GM23338 (cell line): ENCODE measurements around the gene MUC5B. TPM values are rescaled to one million over a fixed set of nuclear protein-coding genes. Genes with fewer than 3 reads are reported as not detected.

Experiments used
- ATAC-seq: fragments of 200-7000 bp; cut with Tn5 transposase; 3 replicates; pipeline ENCODE4 v1.9.1; 2020
- DNase-seq: peaks from one replicate; pipeline ENCODE4 v3.0.0-alpha.2; 2015; ENCODE audit warnings: low spot score
- H2AFZ ChIP-seq: fragments of 200-600 bp; sonication (generic); 2 replicates; pipeline ENCODE4 v1.8.0; 2016; ENCODE audit warnings: antibody characterized with exemption, mild to moderate bottlenecking, moderate library complexity
- H3F3A ChIP-seq: fragments of 200-600 bp; sonication (generic); replicated peaks from 2 replicates; pipeline ENCODE4 v1.8.0; 2017; ENCODE audit warnings: antibody characterized with exemption, mixed run types, low read depth
- H3K27ac ChIP-seq: fragments of 200-600 bp; sonication (generic); 2 replicates; pipeline ENCODE4 v1.6.1; 2016; ENCODE audit warnings: low read depth
- H3K27me3 ChIP-seq: fragments of 200-600 bp; sonication (generic); 2 replicates; pipeline ENCODE4 v1.8.0; 2016; ENCODE audit warnings: mild to moderate bottlenecking, mixed run types, moderate library complexity; ENCODE audit not compliant: insufficient read depth
- H3K36me3 ChIP-seq: fragments of 200-600 bp; sonication (generic); 2 replicates; pipeline ENCODE4 v1.8.0; 2016; ENCODE audit warnings: mild to moderate bottlenecking; ENCODE audit not compliant: insufficient read depth
- H3K4me1 ChIP-seq: fragments of 200-600 bp; sonication (generic); 2 replicates; pipeline ENCODE4 v1.8.0; 2016; ENCODE audit warnings: mild to moderate bottlenecking, moderate library complexity; ENCODE audit not compliant: insufficient read depth
- H3K4me2 ChIP-seq: fragments of 200-600 bp; sonication (generic); 2 replicates; pipeline ENCODE4 v1.7.1; 2017; ENCODE audit warnings: mixed run types
- H3K4me3 ChIP-seq: fragments of 200-600 bp; sonication (generic); 2 replicates; pipeline ENCODE4 v1.6.1; 2016; ENCODE audit warnings: mixed run types
- H3K79me2 ChIP-seq: fragments of 200-600 bp; sonication (generic); replicated peaks from 2 replicates; pipeline ENCODE4 v1.8.0; 2017; ENCODE audit warnings: mild to moderate bottlenecking; ENCODE audit not compliant: insufficient read depth
- H3K9me2 ChIP-seq: fragments of 200-600 bp; sonication (generic); 2 replicates; pipeline ENCODE4 v1.8.0; 2017; ENCODE audit not compliant: insufficient read depth
- H4K20me1 ChIP-seq: fragments of 200-600 bp; sonication (generic); replicated peaks from 2 replicates; pipeline ENCODE4 v1.8.0; 2017; ENCODE audit warnings: mild to moderate bottlenecking; ENCODE audit not compliant: insufficient read depth
- H3K27ac Mint-ChIP-seq: 2 replicates; pipeline ENCODE4 v1.8.0; 2020; ENCODE audit warnings: inconsistent platforms, mild to moderate bottlenecking, moderate library complexity, mixed read lengths
- H3K27me3 Mint-ChIP-seq: 3 replicates; pipeline ENCODE4 v1.8.0; 2022; ENCODE audit warnings: low read depth, mild to moderate bottlenecking, moderate library complexity, mixed read lengths, inconsistent platforms; ENCODE audit not compliant: insufficient read depth, poor library complexity
- H3K36me3 Mint-ChIP-seq: 3 replicates; pipeline ENCODE4 v1.8.0; 2021; ENCODE audit warnings: low read depth, mild to moderate bottlenecking, inconsistent platforms, moderate library complexity, mixed read lengths
- H3K4me1 Mint-ChIP-seq: 3 replicates; pipeline ENCODE4 v1.8.0; 2020; ENCODE audit warnings: mild to moderate bottlenecking, inconsistent platforms, mixed read lengths
- H3K4me3 Mint-ChIP-seq: 3 replicates; pipeline ENCODE4 v1.8.0; 2021; ENCODE audit warnings: moderate library complexity, mild to moderate bottlenecking, inconsistent platforms, mixed read lengths
- H3K9me3 Mint-ChIP-seq: 3 replicates; pipeline ENCODE4 v1.8.0; 2020; ENCODE audit warnings: moderate library complexity, mild to moderate bottlenecking, inconsistent platforms, mixed read lengths
- CREB1 ChIP-seq: fragments of 250-450 bp; sonication (Bioruptor Pico); IDR thresholded peaks from 2 replicates; pipeline ENCODE4 v1.5.0; 2020; ENCODE audit warnings: low read depth, mild to moderate bottlenecking, moderate library complexity
- CTCF ChIP-seq, 2 experiments: fragments of 200-600 bp in 1 of 2; sonication (generic) in 1 of 2; conservative IDR thresholded peaks; 2 replicates each; pipeline versions ENCODE4 v1.5.1 to v1.6.1; 2016 to 2017; ENCODE audit warnings: antibody characterized with exemption in 2 of 2, low read depth in 2 of 2, mild to moderate bottlenecking in 2 of 2, moderate library complexity in 1 of 2
- ETS1 ChIP-seq: IDR thresholded peaks from 2 replicates; pipeline ENCODE4 v1.6.1; 2016; ENCODE audit warnings: antibody characterized with exemption
- EZH2 ChIP-seq: fragments of 200-600 bp; sonication (generic); IDR thresholded peaks from one replicate; pipeline ENCODE4 v1.8.0; 2017; ENCODE audit warnings: antibody characterized with exemption, mild to moderate bottlenecking, low read depth; ENCODE audit not compliant: unreplicated experiment
- EZH2phosphoT487 ChIP-seq: fragments of 200-600 bp; sonication (generic); IDR thresholded peaks from one replicate; pipeline ENCODE4 v1.8.1; 2018; ENCODE audit warnings: antibody characterized with exemption; ENCODE audit not compliant: unreplicated experiment
- JUNB ChIP-seq: IDR thresholded peaks from one replicate; pipeline ENCODE4 v1.6.1; 2016; ENCODE audit warnings: antibody characterized with exemption; ENCODE audit not compliant: unreplicated experiment
- NANOG ChIP-seq: IDR thresholded peaks from 2 replicates; pipeline ENCODE4 v1.6.1; 2016; ENCODE audit warnings: antibody characterized with exemption, borderline replicate concordance
- POLR2AphosphoS5 ChIP-seq: IDR thresholded peaks from 2 replicates; pipeline ENCODE4 v1.6.1; 2016; ENCODE audit warnings: antibody characterized with exemption, low read depth
- STAT1 ChIP-seq: IDR thresholded peaks from one replicate; pipeline ENCODE4 v1.6.1; 2016; ENCODE audit warnings: antibody characterized with exemption; ENCODE audit not compliant: unreplicated experiment
- ZNF114 ChIP-seq: fragments of 250-450 bp; sonication (Bioruptor Pico); IDR thresholded peaks from 2 replicates; pipeline ENCODE4 v1.5.0; 2020; ENCODE audit warnings: mild to moderate bottlenecking, moderate library complexity
- ZNF331 ChIP-seq: fragments of 250-450 bp; sonication (Bioruptor Pico); IDR thresholded peaks from 2 replicates; pipeline ENCODE4 v1.5.0; 2020; ENCODE audit warnings: low read depth, mild to moderate bottlenecking, moderate library complexity
- polyA plus RNA-seq: library from polyadenylated mRNA; unstranded; fragments of >200 nt; fragmentation: Nextera tagmentation; extraction: Ambion mirVana; gene quantifications from 2 replicates; pipeline ENCODE4 v1.2.1, GENCODE V29; 2016
- total RNA-seq: library from RNA; depleted of rRNA; stranded (reverse); fragments of >200 nt; shearing (Covaris generic); gene quantifications from 2 replicates; pipeline ENCODE4 v1.2.3, GENCODE V29; 2014
- TF ChIP-seq, protein P1 (sequence below): fragments of 250-450 bp; sonication (Bioruptor Pico); IDR thresholded peaks from 2 replicates; pipeline ENCODE4 v1.5.0; 2020; ENCODE audit warnings: mild to moderate bottlenecking, moderate library complexity
- TF ChIP-seq, protein P2 (sequence below): IDR thresholded peaks from one replicate; pipeline ENCODE4 v1.6.1; 2018; ENCODE audit warnings: antibody characterized with exemption; ENCODE audit not compliant: unreplicated experiment

MUC5B gene
- total and polyA plus RNA-seq, 2 experiments from 2014 or later, result 0.18 to 0.90 TPM

GRCh38 chr11:1306186-1307162, 83.6 kb downstream of the MUC5B start:
- H3K4me3 Mint-ChIP-seq, result no peak overlapping the region
- H3K9me3 Mint-ChIP-seq, result peaks cover 3% of the 10 kb centered on the region; the same call in 1 of the 3 replicates
- no peaks in the 10 kb centered on the region for H3K27me3 ChIP-seq
- H3K9me2 ChIP-seq, result no peaks in the 10 kb centered on the region
- H3K4me2 ChIP-seq, result no peak overlapping the region
- peaks cover 58% of the 10 kb centered on the region for H3K79me2 ChIP-seq
- H3K4me1 ChIP-seq, result peaks cover 10% of the 10 kb centered on the region; the same call in 1 of the 2 replicates
- no peak overlapping the region for H2AFZ ChIP-seq
- H3K4me1 Mint-ChIP-seq, result peaks cover 24% of the 10 kb centered on the region
- no peak for DNase-seq
- H3K36me3 ChIP-seq, result no peaks in the 10 kb centered on the region
- H3K36me3 Mint-ChIP-seq, result peaks cover 8% of the 10 kb centered on the region
- TF ChIP-seq NANOG, result no peak
- TF ChIP-seq JUNB, result no peak
- no peak for TF ChIP-seq CREB1
- no peak for TF ChIP-seq ZNF114 (CRISPR knock-in tag)
- no peak for TF ChIP-seq ZNF331
- TF ChIP-seq, protein P1, sequence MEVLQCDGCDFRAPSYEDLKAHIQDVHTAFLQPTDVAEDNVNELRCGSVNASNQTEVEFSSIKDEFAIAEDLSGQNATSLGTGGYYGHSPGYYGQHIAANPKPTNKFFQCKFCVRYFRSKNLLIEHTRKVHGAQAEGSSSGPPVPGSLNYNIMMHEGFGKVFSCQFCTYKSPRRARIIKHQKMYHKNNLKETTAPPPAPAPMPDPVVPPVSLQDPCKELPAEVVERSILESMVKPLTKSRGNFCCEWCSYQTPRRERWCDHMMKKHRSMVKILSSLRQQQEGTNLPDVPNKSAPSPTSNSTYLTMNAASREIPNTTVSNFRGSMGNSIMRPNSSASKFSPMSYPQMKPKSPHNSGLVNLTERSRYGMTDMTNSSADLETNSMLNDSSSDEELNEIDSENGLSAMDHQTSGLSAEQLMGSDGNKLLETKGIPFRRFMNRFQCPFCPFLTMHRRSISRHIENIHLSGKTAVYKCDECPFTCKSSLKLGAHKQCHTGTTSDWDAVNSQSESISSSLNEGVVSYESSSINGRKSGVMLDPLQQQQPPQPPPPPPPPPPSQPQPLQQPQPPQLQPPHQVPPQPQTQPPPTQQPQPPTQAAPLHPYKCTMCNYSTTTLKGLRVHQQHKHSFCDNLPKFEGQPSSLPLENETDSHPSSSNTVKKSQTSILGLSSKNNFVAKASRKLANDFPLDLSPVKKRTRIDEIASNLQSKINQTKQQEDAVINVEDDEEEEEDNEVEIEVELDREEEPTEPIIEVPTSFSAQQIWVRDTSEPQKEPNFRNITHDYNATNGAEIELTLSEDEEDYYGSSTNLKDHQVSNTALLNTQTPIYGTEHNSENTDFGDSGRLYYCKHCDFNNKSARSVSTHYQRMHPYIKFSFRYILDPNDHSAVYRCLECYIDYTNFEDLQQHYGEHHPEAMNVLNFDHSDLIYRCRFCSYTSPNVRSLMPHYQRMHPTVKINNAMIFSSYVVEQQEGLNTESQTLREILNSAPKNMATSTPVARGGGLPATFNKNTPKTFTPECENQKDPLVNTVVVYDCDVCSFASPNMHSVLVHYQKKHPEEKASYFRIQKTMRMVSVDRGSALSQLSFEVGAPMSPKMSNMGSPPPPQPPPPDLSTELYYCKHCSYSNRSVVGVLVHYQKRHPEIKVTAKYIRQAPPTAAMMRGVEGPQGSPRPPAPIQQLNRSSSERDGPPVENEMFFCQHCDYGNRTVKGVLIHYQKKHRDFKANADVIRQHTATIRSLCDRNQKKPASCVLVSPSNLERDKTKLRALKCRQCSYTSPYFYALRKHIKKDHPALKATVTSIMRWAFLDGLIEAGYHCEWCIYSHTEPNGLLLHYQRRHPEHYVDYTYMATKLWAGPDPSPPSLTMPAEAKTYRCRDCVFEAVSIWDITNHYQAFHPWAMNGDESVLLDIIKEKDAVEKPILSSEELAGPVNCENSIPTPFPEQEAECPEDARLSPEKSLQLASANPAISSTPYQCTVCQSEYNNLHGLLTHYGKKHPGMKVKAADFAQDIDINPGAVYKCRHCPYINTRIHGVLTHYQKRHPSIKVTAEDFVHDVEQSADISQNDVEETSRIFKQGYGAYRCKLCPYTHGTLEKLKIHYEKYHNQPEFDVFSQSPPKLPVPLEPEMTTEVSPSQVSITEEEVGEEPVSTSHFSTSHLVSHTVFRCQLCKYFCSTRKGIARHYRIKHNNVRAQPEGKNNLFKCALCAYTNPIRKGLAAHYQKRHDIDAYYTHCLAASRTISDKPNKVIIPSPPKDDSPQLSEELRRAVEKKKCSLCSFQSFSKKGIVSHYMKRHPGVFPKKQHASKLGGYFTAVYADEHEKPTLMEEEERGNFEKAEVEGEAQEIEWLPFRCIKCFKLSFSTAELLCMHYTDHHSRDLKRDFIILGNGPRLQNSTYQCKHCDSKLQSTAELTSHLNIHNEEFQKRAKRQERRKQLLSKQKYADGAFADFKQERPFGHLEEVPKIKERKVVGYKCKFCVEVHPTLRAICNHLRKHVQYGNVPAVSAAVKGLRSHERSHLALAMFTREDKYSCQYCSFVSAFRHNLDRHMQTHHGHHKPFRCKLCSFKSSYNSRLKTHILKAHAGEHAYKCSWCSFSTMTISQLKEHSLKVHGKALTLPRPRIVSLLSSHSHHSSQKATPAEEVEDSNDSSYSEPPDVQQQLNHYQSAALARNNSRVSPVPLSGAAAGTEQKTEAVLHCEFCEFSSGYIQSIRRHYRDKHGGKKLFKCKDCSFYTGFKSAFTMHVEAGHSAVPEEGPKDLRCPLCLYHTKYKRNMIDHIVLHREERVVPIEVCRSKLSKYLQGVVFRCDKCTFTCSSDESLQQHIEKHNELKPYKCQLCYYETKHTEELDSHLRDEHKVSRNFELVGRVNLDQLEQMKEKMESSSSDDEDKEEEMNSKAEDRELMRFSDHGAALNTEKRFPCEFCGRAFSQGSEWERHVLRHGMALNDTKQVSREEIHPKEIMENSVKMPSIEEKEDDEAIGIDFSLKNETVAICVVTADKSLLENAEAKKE (CRISPR knock-in tag), result no peak
- no peak; a peak in 1 of 4 replicates for TF ChIP-seq CTCF (conservative IDR thresholded peaks at IDR 0.05; ENCODE audit: low read depth in 2 of 2)
- no peak for TF ChIP-seq EZH2phosphoT487
- no peak for TF ChIP-seq ETS1
- TF ChIP-seq, protein P2, sequence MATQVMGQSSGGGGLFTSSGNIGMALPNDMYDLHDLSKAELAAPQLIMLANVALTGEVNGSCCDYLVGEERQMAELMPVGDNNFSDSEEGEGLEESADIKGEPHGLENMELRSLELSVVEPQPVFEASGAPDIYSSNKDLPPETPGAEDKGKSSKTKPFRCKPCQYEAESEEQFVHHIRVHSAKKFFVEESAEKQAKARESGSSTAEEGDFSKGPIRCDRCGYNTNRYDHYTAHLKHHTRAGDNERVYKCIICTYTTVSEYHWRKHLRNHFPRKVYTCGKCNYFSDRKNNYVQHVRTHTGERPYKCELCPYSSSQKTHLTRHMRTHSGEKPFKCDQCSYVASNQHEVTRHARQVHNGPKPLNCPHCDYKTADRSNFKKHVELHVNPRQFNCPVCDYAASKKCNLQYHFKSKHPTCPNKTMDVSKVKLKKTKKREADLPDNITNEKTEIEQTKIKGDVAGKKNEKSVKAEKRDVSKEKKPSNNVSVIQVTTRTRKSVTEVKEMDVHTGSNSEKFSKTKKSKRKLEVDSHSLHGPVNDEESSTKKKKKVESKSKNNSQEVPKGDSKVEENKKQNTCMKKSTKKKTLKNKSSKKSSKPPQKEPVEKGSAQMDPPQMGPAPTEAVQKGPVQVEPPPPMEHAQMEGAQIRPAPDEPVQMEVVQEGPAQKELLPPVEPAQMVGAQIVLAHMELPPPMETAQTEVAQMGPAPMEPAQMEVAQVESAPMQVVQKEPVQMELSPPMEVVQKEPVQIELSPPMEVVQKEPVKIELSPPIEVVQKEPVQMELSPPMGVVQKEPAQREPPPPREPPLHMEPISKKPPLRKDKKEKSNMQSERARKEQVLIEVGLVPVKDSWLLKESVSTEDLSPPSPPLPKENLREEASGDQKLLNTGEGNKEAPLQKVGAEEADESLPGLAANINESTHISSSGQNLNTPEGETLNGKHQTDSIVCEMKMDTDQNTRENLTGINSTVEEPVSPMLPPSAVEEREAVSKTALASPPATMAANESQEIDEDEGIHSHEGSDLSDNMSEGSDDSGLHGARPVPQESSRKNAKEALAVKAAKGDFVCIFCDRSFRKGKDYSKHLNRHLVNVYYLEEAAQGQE, result no peak
- TF ChIP-seq STAT1, result no peak
- TF ChIP-seq POLR2AphosphoS5, result no peak
- no peak for TF ChIP-seq EZH2
- H3K27ac Mint-ChIP-seq, result no peak overlapping the region
- peaks cover 5% of the 10 kb centered on the region; the same call in 1 of the 2 replicates for H4K20me1 ChIP-seq
- H3F3A ChIP-seq, result no peaks in the 10 kb centered on the region
- ATAC-seq, result no peak
- peaks cover 18% of the 10 kb centered on the region for H3K27me3 Mint-ChIP-seq
- H3K4me3 ChIP-seq, result no peak overlapping the region
- H3K27ac ChIP-seq, result no peak overlapping the region
